Neuronal stem cell (in vitro differentiated cells): Measurements from ENCODE around the gene NHEJ1.
"Not testable (repeated sequence)": the region's sequence is repeated elsewhere in the genome, so short reads cannot be mapped to it uniquely, and the experiment has no call there.

Experiments used
- DNase-seq: peaks from one replicate; pipeline ENCODE4 v3.0.0-alpha.2; 2013; ENCODE audit warnings: low spot score
- H2AFZ ChIP-seq: one replicate; pipeline ENCODE4 v1.6.1; 2013; ENCODE audit warnings: mild to moderate bottlenecking, low read length, inconsistent platforms
- H2AK5ac ChIP-seq: 2 replicates; pipeline ENCODE4 v1.6.1; 2013; ENCODE audit warnings: low read depth, mild to moderate bottlenecking, inconsistent platforms, low read length, moderate library complexity, mixed read lengths
- H2BK120ac ChIP-seq: 2 replicates; pipeline ENCODE4 v1.6.1; 2013; ENCODE audit warnings: low read depth, mild to moderate bottlenecking, inconsistent platforms, low read length, moderate library complexity, mixed read lengths
- H2BK12ac ChIP-seq: one replicate; pipeline ENCODE4 v1.6.1; 2013; ENCODE audit warnings: low read length, inconsistent platforms
- H2BK15ac ChIP-seq: 2 replicates; pipeline ENCODE4 v1.6.1; 2013; ENCODE audit warnings: mild to moderate bottlenecking, low read length, inconsistent platforms, mixed read lengths
- H2BK5ac ChIP-seq: one replicate; pipeline ENCODE4 v1.6.1; 2013; ENCODE audit warnings: inconsistent platforms, mild to moderate bottlenecking, low read length, moderate library complexity
- H3K14ac ChIP-seq: one replicate; pipeline ENCODE4 v1.6.1; 2013; ENCODE audit warnings: low read length, inconsistent platforms
- H3K18ac ChIP-seq: 2 replicates; pipeline ENCODE4 v1.6.1; 2013; ENCODE audit warnings: low read length, inconsistent platforms
- H3K23ac ChIP-seq: 2 replicates; pipeline ENCODE4 v1.6.1; 2013; ENCODE audit warnings: low read depth, mild to moderate bottlenecking, mixed read lengths, low read length, inconsistent platforms; ENCODE audit not compliant: poor library complexity
- H3K27ac ChIP-seq: replicated peaks from 3 replicates; pipeline ENCODE4 v1.5.1; 2013; ENCODE audit warnings: low read length, inconsistent platforms
- H3K27me3 ChIP-seq, 3 experiments: 2 replicates each; pipeline ENCODE4 v1.6.1; 2013; ENCODE audit warnings: low read length in 3 of 3, mild to moderate bottlenecking in 2 of 3, inconsistent platforms in 1 of 3, low read depth in 1 of 3, mixed read lengths in 1 of 3, moderate library complexity in 1 of 3; ENCODE audit not compliant: control insufficient read depth in 3 of 3, insufficient read depth in 3 of 3
- H3K36me3 ChIP-seq, 2 donors: replicated peaks in 1 of 2; 2 replicates each; pipeline ENCODE4 v1.6.1; 2013; ENCODE audit warnings: low read length in 2 of 2; ENCODE audit not compliant: control insufficient read depth in 2 of 2, insufficient read depth in 2 of 2
- H3K4ac ChIP-seq: 2 replicates; pipeline ENCODE4 v1.6.1; 2013; ENCODE audit warnings: inconsistent platforms, mild to moderate bottlenecking, low read length, moderate library complexity
- H3K4me1 ChIP-seq, 2 donors: 1 replicate in 1 of 2; 2 replicates in 1 of 2; pipeline ENCODE4 v1.6.1; 2013; ENCODE audit warnings: low read length in 2 of 2, low read depth in 1 of 2; ENCODE audit not compliant: control insufficient read depth in 2 of 2, insufficient read depth in 1 of 2
- H3K4me2 ChIP-seq: one replicate; pipeline ENCODE4 v1.6.1; 2013; ENCODE audit warnings: mild to moderate bottlenecking, low read length, inconsistent platforms; ENCODE audit not compliant: insufficient read depth, poor library complexity, severe bottlenecking
- H3K4me3 ChIP-seq, 2 donors: 2 replicates each; pipeline ENCODE4 v1.5.1; 2013; ENCODE audit warnings: low read length in 2 of 2, mild to moderate bottlenecking in 2 of 2, inconsistent platforms in 1 of 2, moderate library complexity in 1 of 2
- H3K79me1 ChIP-seq: one replicate; pipeline ENCODE4 v1.6.1; 2013; ENCODE audit warnings: low read depth, mild to moderate bottlenecking, inconsistent platforms, low read length, moderate library complexity
- H3K9ac ChIP-seq: one replicate; pipeline ENCODE4 v1.6.1; 2013; ENCODE audit warnings: mild to moderate bottlenecking, low read depth, low read length, inconsistent platforms; ENCODE audit not compliant: poor library complexity
- H3K9me3 ChIP-seq, 2 donors: replicated peaks in 1 of 2; 2 replicates each; pipeline versions ENCODE3 to v1.6.1; 2013; ENCODE audit warnings: low read length in 2 of 2, mild to moderate bottlenecking in 2 of 2, inconsistent platforms in 1 of 2, low read depth in 1 of 2, mixed read lengths in 1 of 2, moderate library complexity in 1 of 2; ENCODE audit not compliant: control insufficient read depth in 2 of 2, insufficient read depth in 1 of 2
- H4K8ac ChIP-seq: one replicate; pipeline ENCODE4 v1.6.1; 2013; ENCODE audit warnings: low read depth, mild to moderate bottlenecking, inconsistent platforms, low read length, moderate library complexity
- H4K91ac ChIP-seq: one replicate; pipeline ENCODE4 v1.6.1; 2013; ENCODE audit warnings: low read length, low read depth, mild to moderate bottlenecking, inconsistent platforms; ENCODE audit not compliant: poor library complexity
- whole genome bisulfite sequencing, 2 donors: extraction: QIAGEN DNeasy Blood & Tissue Kit; methylation state at CpG; one replicate each; pipeline ENCODE4 v1.1.7; 2013; ENCODE audit warnings: missing lambda C conversion rate in 2 of 2, mixed read lengths in 1 of 2; ENCODE audit not compliant: insufficient read length in 2 of 2, insufficient replicate concordance in 1 of 2; ENCODE audit errors: extremely low coverage in 2 of 2; 5-methylcytosine and 5-hydroxymethylcytosine counted together

Gene NHEJ1

DNA sequence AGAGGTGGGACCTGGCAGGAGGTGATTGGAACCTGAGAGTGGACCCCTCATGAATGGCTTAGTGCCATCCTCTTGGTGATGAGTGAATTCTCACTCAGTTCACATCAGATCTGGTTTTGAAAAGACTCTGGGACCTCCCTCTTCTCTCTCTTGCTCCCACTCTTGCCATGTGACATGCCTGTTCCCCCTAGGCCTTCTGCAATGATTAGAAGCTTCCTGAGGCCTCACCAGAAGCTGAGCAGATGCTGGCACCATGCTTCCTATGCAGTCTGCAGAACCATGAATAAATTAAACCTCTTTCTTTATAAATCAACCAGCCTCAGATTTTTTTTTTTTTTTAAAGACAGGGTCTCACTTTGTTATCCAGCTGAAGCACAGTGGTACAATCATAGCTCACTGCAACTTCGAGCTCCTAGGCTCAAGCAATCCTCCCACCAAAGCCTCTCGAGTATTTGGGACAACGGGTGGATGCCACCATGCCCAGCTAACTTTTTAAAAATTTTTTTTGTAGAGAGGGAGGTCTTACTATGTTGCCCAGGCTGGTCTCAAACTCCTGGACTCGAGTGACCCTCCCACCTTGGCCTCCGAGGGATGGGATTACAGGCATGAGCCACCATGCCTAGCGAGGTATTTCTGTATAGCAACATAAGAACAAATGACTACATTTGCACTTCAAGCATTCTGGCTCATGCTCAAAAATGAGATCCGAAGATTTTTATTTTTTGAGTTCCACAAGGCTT lies 44.0 kb upstream of the NHEJ1 start:
- no peak overlapping the region for H3K4me2 ChIP-seq
- H3K4me3 ChIP-seq = no peak overlapping the region
- no peak overlapping the region for H3K23ac ChIP-seq
- peaks cover 0 to 2% of the 10 kb centered on the region in 2 donors for H3K9me3 ChIP-seq
- WGBS, 2 donors = no CpG with 5 or more reads among the region's 7 CpGs
- no peak overlapping the region for H4K8ac ChIP-seq
- H2BK12ac ChIP-seq = no peak overlapping the region
- H2BK120ac ChIP-seq = no peak overlapping the region
- peaks cover 14 to 18% of the 10 kb centered on the region in 2 donors for H3K36me3 ChIP-seq
- no peak overlapping the region for H2BK5ac ChIP-seq
- no peak overlapping the region for H2BK15ac ChIP-seq
- H2AK5ac ChIP-seq = no peak overlapping the region
- H3K9ac ChIP-seq = no peak overlapping the region
- no peak overlapping the region for H3K4ac ChIP-seq
- no peak overlapping the region for H3K14ac ChIP-seq
- H2AFZ ChIP-seq = no peak overlapping the region
- H3K79me1 ChIP-seq = no peaks in the 10 kb centered on the region
- peaks cover 7 to 8% of the 10 kb centered on the region in 2 donors for H3K4me1 ChIP-seq
- no peak overlapping the region for H3K27ac ChIP-seq
- H3K27me3 ChIP-seq = no peaks in the 10 kb centered on the region
- H3K18ac ChIP-seq = no peak overlapping the region
- no peak for DNase-seq
- H4K91ac ChIP-seq = no peak overlapping the region

DNA sequence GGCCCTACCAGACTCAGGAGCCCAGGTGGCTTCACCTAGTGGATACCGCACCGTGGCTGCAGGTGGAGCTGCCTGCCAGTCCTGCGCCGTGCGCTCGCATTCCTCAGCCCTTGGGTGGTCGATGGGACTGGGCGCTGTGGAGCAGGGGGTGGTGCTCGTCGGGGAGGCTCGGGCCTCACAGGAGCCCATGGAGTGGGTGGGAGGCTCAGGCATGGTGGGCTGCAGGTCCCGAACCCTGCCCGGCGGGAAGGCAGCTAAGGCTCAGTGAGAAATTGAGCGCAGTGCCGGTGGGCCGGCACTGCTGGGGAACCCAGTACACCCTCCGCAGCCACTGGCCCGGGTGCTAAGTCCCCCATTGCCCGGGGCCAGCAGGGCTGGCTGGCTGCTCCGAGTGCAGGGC lies 40.7 kb upstream of the NHEJ1 start:
- not testable (repeated sequence) for H3K14ac ChIP-seq, H2AK5ac ChIP-seq, H3K4me1 ChIP-seq, H3K9ac ChIP-seq, H3K9me3 ChIP-seq, H2BK12ac ChIP-seq, H3K36me3 ChIP-seq, H3K4me2 ChIP-seq, DNase-seq, H2BK15ac ChIP-seq, H4K91ac ChIP-seq, H2AFZ ChIP-seq, H3K18ac ChIP-seq, H3K79me1 ChIP-seq, H3K4me3 ChIP-seq, H2BK120ac ChIP-seq, H3K4ac ChIP-seq, H3K23ac ChIP-seq, H3K27ac ChIP-seq, H2BK5ac ChIP-seq, H4K8ac ChIP-seq, H3K27me3 ChIP-seq
- no CpG with 5 or more reads among the region's 21 CpGs for WGBS, 2 donors

DNA sequence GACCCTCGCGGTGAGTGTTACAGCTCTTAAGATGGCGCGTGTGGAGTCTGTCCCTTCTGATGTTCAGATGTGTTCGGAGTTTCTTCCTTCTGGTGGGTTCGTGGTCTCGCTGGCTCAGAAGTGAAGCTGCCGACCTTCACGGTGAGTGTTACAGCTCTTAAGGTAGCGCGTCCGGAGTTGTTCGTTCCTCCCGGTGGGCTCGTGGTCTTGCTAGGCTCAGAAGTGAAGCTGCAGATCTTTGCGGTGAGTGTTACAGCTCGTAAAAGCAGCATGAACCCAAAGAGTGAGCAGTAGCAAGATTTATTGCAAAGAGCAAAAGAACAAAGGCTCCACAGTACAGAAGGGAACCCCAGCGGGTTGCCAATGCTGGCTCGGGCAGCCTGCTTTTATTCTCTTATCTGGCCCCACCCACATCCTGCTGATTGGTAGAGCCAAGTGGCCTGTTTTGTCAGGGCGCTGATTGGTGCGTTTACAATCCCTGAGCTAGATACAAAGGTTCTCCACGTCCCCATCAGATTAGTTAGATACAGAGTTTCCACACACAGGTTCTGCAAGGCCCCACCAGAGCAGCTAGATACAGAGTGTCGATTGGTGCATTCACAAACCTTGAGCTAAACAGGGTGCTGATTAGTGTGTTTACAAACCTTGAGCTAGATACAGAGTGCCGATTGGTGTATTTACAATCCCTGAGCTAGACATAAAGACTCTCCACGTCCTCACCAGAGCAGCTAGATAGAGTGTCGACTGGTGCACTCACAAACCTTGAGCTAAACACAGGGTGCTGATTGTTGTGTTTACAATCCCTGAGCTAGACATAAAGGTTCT lies 40.1 kb upstream of the NHEJ1 start:
- not testable (repeated sequence) for H4K8ac ChIP-seq, H2BK15ac ChIP-seq, H2BK120ac ChIP-seq, H3K9me3 ChIP-seq, H3K27me3 ChIP-seq, H3K79me1 ChIP-seq, H3K4me2 ChIP-seq, H3K14ac ChIP-seq, H3K23ac ChIP-seq, H3K4me3 ChIP-seq, H3K36me3 ChIP-seq, DNase-seq, H3K27ac ChIP-seq, H3K9ac ChIP-seq, H3K18ac ChIP-seq, H3K4ac ChIP-seq, H3K4me1 ChIP-seq, H2BK5ac ChIP-seq, H4K91ac ChIP-seq, H2AK5ac ChIP-seq, H2BK12ac ChIP-seq
- WGBS, 2 donors = no CpG with 5 or more reads among the region's 26 CpGs
- H2AFZ ChIP-seq = peak overlapping the region; percentile 74

DNA sequence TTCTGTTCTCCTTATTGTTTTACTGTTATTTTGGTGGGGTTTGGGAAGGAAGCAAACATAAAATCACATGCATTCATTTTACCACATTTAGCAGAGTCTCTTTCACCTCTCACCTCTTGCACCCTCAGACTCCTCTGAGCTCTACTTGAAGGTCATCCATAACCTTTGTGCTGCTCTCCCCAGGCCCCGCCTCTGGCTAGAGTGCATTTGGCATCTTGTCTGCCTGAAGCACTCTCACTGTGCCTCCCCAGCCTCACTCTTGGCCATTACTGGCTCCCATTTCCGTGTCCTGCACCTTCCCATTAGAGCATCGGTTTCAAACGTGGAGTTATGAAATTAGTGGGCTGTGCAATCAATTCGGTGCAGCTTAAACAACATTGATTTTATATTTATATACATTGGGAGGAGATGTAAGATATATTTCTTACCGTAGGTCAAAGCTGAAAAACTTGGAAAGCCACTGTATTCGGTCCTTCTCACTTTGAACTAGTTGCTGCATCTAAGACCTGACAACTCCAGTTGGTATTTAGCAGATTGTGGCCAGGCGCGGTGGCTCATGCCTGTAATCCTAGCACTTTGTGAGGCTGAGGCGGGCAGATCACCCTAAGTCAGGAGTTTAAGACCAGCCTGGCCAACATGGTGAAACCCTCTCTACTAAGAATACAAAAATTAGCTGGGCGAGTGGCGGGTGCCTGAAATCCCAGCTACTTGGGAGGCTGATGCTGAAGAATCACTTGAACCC lies 39.0 kb upstream of the NHEJ1 start:
- no peak overlapping the region for H4K8ac ChIP-seq
- H2AFZ ChIP-seq = peak overlapping the region; percentile 47
- no peak overlapping the region for H2BK15ac ChIP-seq
- no peak overlapping the region for H3K27ac ChIP-seq
- H2BK12ac ChIP-seq = no peak overlapping the region
- DNase-seq = no peak
- H3K9ac ChIP-seq = no peak overlapping the region
- H3K14ac ChIP-seq = no peak overlapping the region
- H3K9me3 ChIP-seq = no peaks in the 10 kb centered on the region
- no peak overlapping the region for H3K4me2 ChIP-seq
- peaks cover 0 to 2% (median 0%) of the 10 kb centered on the region in 3 experiments for H3K27me3 ChIP-seq
- no peaks in the 10 kb centered on the region for H3K36me3 ChIP-seq
- no peak overlapping the region for H3K4ac ChIP-seq
- H2BK120ac ChIP-seq = no peak overlapping the region
- no peaks in the 10 kb centered on the region for H3K79me1 ChIP-seq
- H2BK5ac ChIP-seq = no peak overlapping the region
- no peak overlapping the region for H3K18ac ChIP-seq
- WGBS, 2 donors = no CpG with 5 or more reads among the region's 12 CpGs
- no peak overlapping the region for H2AK5ac ChIP-seq
- H4K91ac ChIP-seq = no peak overlapping the region
- H3K4me1 ChIP-seq = peaks cover 0 to 2% of the 10 kb centered on the region in 2 donors
- no peak overlapping the region for H3K4me3 ChIP-seq
- H3K23ac ChIP-seq = no peak overlapping the region
